Tibial artery (tissue), 4 donors: ENCODE data around the gene BRF1.

Experiments
- DNase-seq, 2 donors: peaks; one replicate each; pipeline ENCODE4 v3.0.0-alpha.2; 2019
- H3K27ac ChIP-seq, 2 donors: fragments of 200-600 bp; sonication (generic) in 1 of 2; 1 replicate in 1 of 2; 2 replicates in 1 of 2; pipeline ENCODE4 v1.5.1; 2018 to 2019; ENCODE audit warnings: mild to moderate bottlenecking in 1 of 2
- H3K27me3 ChIP-seq, 2 donors: fragments of 200-600 bp; sonication (generic) in 1 of 2; one replicate each; pipeline versions ENCODE4 v1.5.1 to v1.6.0; 2016 to 2019
- H3K36me3 ChIP-seq, 3 donors: fragments of 200-600 bp; sonication (generic) in 2 of 3; one replicate each; pipeline ENCODE4 v1.5.1; 2016 to 2019; ENCODE audit warnings: mild to moderate bottlenecking in 2 of 3
- H3K4me1 ChIP-seq, 4 donors: fragments of 200-600 bp; sonication (generic) in 2 of 4; 1 replicate in 3 of 4; 2 replicates in 1 of 4; pipeline ENCODE4 v1.5.1; 2016 to 2019
- H3K4me3 ChIP-seq, 2 donors: fragments of 200-600 bp; sonication (generic) in 1 of 2; 1 replicate in 1 of 2; 2 replicates in 1 of 2; pipeline ENCODE4 v1.5.1; 2018 to 2019; ENCODE audit warnings: mild to moderate bottlenecking in 2 of 2
- H3K9me3 ChIP-seq, 3 donors: fragments of 200-600 bp; sonication (generic) in 1 of 3; one replicate each; pipeline ENCODE4 v1.5.1; 2016 to 2019
- CTCF ChIP-seq, 2 experiments: fragments of 200-600 bp in 1 of 2; fragments of 450-650 bp in 1 of 2; IDR thresholded peaks; one replicate each; pipeline ENCODE4 v1.5.1; 2017 to 2019; ENCODE audit warnings: antibody characterized with exemption in 2 of 2, mild to moderate bottlenecking in 1 of 2, moderate library complexity in 1 of 2
- intact Hi-C: fragments of 100-400 bp; cut with DNase I; formaldehyde crosslinking; loops from one replicate; pipeline ENCODE4 v1.15.0; 2023; ENCODE audit warnings: low total_unique reads

The BRF1 gene

GRCh38 chr14:105252552-105253328 is 48.1 kb downstream of the BRF1 start:
- peaks cover 3 to 16% (median 11%) of the 10 kb centered on the region in 4 donors for H3K4me1 ChIP-seq
- no peaks in the 10 kb centered on the region for H3K27me3 ChIP-seq
- no peak overlapping the region for H3K4me3 ChIP-seq
- peaks cover 11 to 67% (median 55%) of the 10 kb centered on the region in 3 donors for H3K36me3 ChIP-seq
- intact Hi-C loops: loop anchor here (10.0 kb wide), 1 partner anchor 62 kb away; the partner anchor contains the start of gene PACS2
- no peak for TF ChIP-seq CTCF (IDR thresholded peaks at IDR 0.05)
- DNase-seq: no peak
- H3K27ac ChIP-seq: no peak overlapping the region
- no peaks in the 10 kb centered on the region for H3K9me3 ChIP-seq

- Histone ChIP-seq H3K4me3 (no peak overlapping the region), H3K36me3 (peaks cover 11 to 59% (median 47%) of the 10 kb centered on the region in 3 donors), H3K27ac (no peak overlapping the region), H3K27me3 (no peaks in the 10 kb centered on the region), H3K9me3 (no peaks in the 10 kb centered on the region), H3K4me1 (peaks cover 5 to 20% (median 14%) of the 10 kb centered on the region in 4 donors)
- intact Hi-C loops: loop anchor here (10.0 kb wide), 1 partner anchor 63 kb away; the partner anchor contains the start of gene PACS2
- no peak for DNase-seq
- TF ChIP-seq CTCF (IDR thresholded peaks at IDR 0.05): no peak
Measured at GRCh38 chr14:105251920-105252319, 48.9 kb downstream of the BRF1 start.

GRCh38 chr14:105250986-105251385 is 49.8 kb downstream of the BRF1 start:
- H3K4me1 ChIP-seq: peaks cover 5 to 20% (median 14%) of the 10 kb centered on the region in 4 donors
- no peak overlapping the region for H3K4me3 ChIP-seq
- TF ChIP-seq CTCF (IDR thresholded peaks at IDR 0.05): no peak
- no peak overlapping the region for H3K27ac ChIP-seq
- no peak for DNase-seq
- H3K9me3 ChIP-seq: no peaks in the 10 kb centered on the region
- H3K27me3 ChIP-seq: no peaks in the 10 kb centered on the region
- H3K36me3 ChIP-seq: peaks cover 11 to 50% (median 47%) of the 10 kb centered on the region in 3 donors
- intact Hi-C loops: loop anchor here (10.0 kb wide), 1 partner anchor 64 kb away; the partner anchor contains the start of gene PACS2

- Histone ChIP-seq H3K9me3 (no peaks in the 10 kb centered on the region), H3K4me1 (peaks cover 5 to 20% (median 14%) of the 10 kb centered on the region in 4 donors), H3K36me3 (peaks cover 11 to 47% (median 44%) of the 10 kb centered on the region in 3 donors), H3K27ac (peak overlapping the region in 1 of 2 donors; percentile 88), H3K4me3 (no peak overlapping the region), H3K27me3 (no peaks in the 10 kb centered on the region)
- DNase-seq: no peak
- no peak for TF ChIP-seq CTCF (IDR thresholded peaks at IDR 0.05)
- intact Hi-C loops: loop anchor here (10.0 kb wide), 1 partner anchor 65 kb away; the partner anchor contains the start of gene PACS2
Measured at GRCh38 chr14:105250008-105250366, 50.8 kb downstream of the BRF1 start.

GRCh38 chr14:105249182-105250007 is 51.4 kb downstream of the BRF1 start:
- Histone ChIP-seq H3K4me1 (peaks cover 5 to 20% (median 14%) of the 10 kb centered on the region in 4 donors), H3K4me3 (peak overlapping the region; percentile 71 to 74), H3K9me3 (no peaks in the 10 kb centered on the region), H3K27ac (peak overlapping the region; percentile 81 to 88), H3K27me3 (no peaks in the 10 kb centered on the region), H3K36me3 (peaks cover 11 to 47% (median 43%) of the 10 kb centered on the region in 3 donors)
- no peak for TF ChIP-seq CTCF (IDR thresholded peaks at IDR 0.05)
- DNase-seq: no peak
- intact Hi-C loops: loop anchor here (10.0 kb wide), 1 partner anchor 65 kb away; the partner anchor contains the start of gene PACS2
